CD14-positive monocyte (primary cell): Measurements from ENCODE around the gene SETBP1. TPM values are rescaled to one million over a fixed set of nuclear protein-coding genes. Genes with fewer than 3 reads are reported as not detected.

Experiments
- DNase-seq, 3 donors: peaks; one replicate each; pipeline ENCODE4 v3.0.0-alpha.2; 2011 to 2022
- H2AFZ ChIP-seq: 2 replicates; pipeline ENCODE4 v1.6.0; 2012; ENCODE audit warnings: mild to moderate bottlenecking, low read depth, low read length, inconsistent platforms; ENCODE audit not compliant: insufficient read depth, poor library complexity, severe bottlenecking
- H3K27ac ChIP-seq, 2 donors: 1 replicate in 1 of 2; 2 replicates in 1 of 2; pipeline ENCODE4 v1.5.1; 2012 to 2013; ENCODE audit warnings: low read length in 2 of 2, control low read depth in 1 of 2, inconsistent platforms in 1 of 2, low read depth in 1 of 2, mild to moderate bottlenecking in 1 of 2
- H3K27me3 ChIP-seq, 2 donors: one replicate each; pipeline versions ENCODE4 v1.6.0 to v1.6.1; 2011 to 2013; ENCODE audit warnings: low read length in 2 of 2; ENCODE audit not compliant: control insufficient read depth in 2 of 2, insufficient read depth in 2 of 2
- H3K36me3 ChIP-seq, 2 donors: replicated peaks in 1 of 2; 1 replicate in 1 of 2; 2 replicates in 1 of 2; pipeline versions ENCODE4 v1.5.1 to v1.6.1; 2012 to 2013; ENCODE audit warnings: low read length in 2 of 2, control low read depth in 1 of 2, inconsistent platforms in 1 of 2, mild to moderate bottlenecking in 1 of 2; ENCODE audit not compliant: insufficient read depth in 2 of 2, control insufficient read depth in 1 of 2
- H3K4me1 ChIP-seq, 2 donors: 1 replicate in 1 of 2; 2 replicates in 1 of 2; pipeline versions ENCODE4 v1.5.1 to v1.6.1; 2012 to 2013; ENCODE audit warnings: low read length in 2 of 2, control low read depth in 1 of 2, inconsistent platforms in 1 of 2, mild to moderate bottlenecking in 1 of 2, moderate library complexity in 1 of 2; ENCODE audit not compliant: insufficient read depth in 2 of 2, control insufficient read depth in 1 of 2
- H3K4me2 ChIP-seq: replicated peaks from 2 replicates; pipeline ENCODE3; 2012; ENCODE audit warnings: low read length, moderate library complexity, mild to moderate bottlenecking; ENCODE audit not compliant: poor library complexity, severe bottlenecking; ENCODE audit errors: extremely low read depth
- H3K4me3 ChIP-seq, 3 experiments: fragments of 200-600 bp in 1 of 3; sonication (generic) in 1 of 3; replicated peaks in 1 of 3; 1 replicate in 2 of 3; 2 replicates in 1 of 3; pipeline ENCODE4 v1.5.1; 2011 to 2013; ENCODE audit warnings: low read length in 3 of 3, mild to moderate bottlenecking in 3 of 3, control low read depth in 2 of 3, low read depth in 2 of 3, inconsistent platforms in 1 of 3, moderate library complexity in 1 of 3
- H3K79me2 ChIP-seq: 2 replicates; pipeline ENCODE4 v1.6.0; 2012; ENCODE audit warnings: mild to moderate bottlenecking, control low read depth, inconsistent platforms, low read length, moderate library complexity; ENCODE audit not compliant: insufficient read depth
- H3K9ac ChIP-seq: 2 replicates; pipeline ENCODE4 v1.6.0; 2017; ENCODE audit warnings: low read length, mild to moderate bottlenecking; ENCODE audit not compliant: insufficient read depth, poor library complexity, severe bottlenecking
- H3K9me3 ChIP-seq, 2 donors: replicated peaks in 1 of 2; 1 replicate in 1 of 2; 2 replicates in 1 of 2; pipeline versions ENCODE4 v1.5.1 to v1.6.1; 2012 to 2013; ENCODE audit warnings: low read length in 2 of 2, control low read depth in 1 of 2; ENCODE audit not compliant: control insufficient read depth in 1 of 2, insufficient read depth in 1 of 2
- H4K20me1 ChIP-seq: 2 replicates; pipeline ENCODE4 v1.6.0; 2012; ENCODE audit warnings: mild to moderate bottlenecking, low read length, control low read depth, moderate library complexity; ENCODE audit not compliant: insufficient read depth
- H3K27ac Mint-ChIP-seq, 7 donors: one replicate each; pipeline ENCODE4 v1.8.0; 2020; ENCODE audit warnings: mild to moderate bottlenecking in 7 of 7, mixed read lengths in 7 of 7, moderate library complexity in 6 of 7, inconsistent platforms in 2 of 7
- H3K27me3 Mint-ChIP-seq, 3 donors: one replicate each; pipeline ENCODE4 v1.8.0; 2021 to 2022; ENCODE audit warnings: low read depth in 3 of 3, mild to moderate bottlenecking in 3 of 3, mixed read lengths in 3 of 3, moderate library complexity in 3 of 3, inconsistent platforms in 1 of 3
- H3K36me3 Mint-ChIP-seq, 2 donors: one replicate each; pipeline ENCODE4 v1.8.0; 2020; ENCODE audit warnings: mixed read lengths in 2 of 2, inconsistent platforms in 1 of 2, mild to moderate bottlenecking in 1 of 2
- H3K4me1 Mint-ChIP-seq: one replicate; pipeline ENCODE4 v1.8.0; 2020; ENCODE audit warnings: mild to moderate bottlenecking, mixed read lengths
- H3K4me3 Mint-ChIP-seq, 2 donors: one replicate each; pipeline ENCODE4 v1.8.0; 2020; ENCODE audit warnings: mild to moderate bottlenecking in 2 of 2, mixed read lengths in 2 of 2, moderate library complexity in 1 of 2
- H3K9me3 Mint-ChIP-seq, 7 donors: one replicate each; pipeline ENCODE4 v1.8.0; 2020 to 2022; ENCODE audit warnings: mixed read lengths in 7 of 7, mild to moderate bottlenecking in 6 of 7, moderate library complexity in 6 of 7, inconsistent platforms in 2 of 7
- CTCF ChIP-seq: fragments of 200-600 bp; IDR thresholded peaks from one replicate; pipeline ENCODE4 v1.8.0; 2022; ENCODE audit warnings: antibody characterized with exemption, mild to moderate bottlenecking
- WGBS: methylation state at CpG from one replicate; pipeline ENCODE4 v1.1.5; 2013; ENCODE audit warnings: missing lambda C conversion rate; ENCODE audit not compliant: insufficient coverage; 5-methylcytosine and 5-hydroxymethylcytosine counted together
- intact Hi-C, 2 donors: fragments of 100-400 bp; cut with micrococcal nuclease; formaldehyde crosslinking; loops; one replicate each; pipeline versions ENCODE4 v1.15.0 to v1.15.1; 2023
- polyA plus RNA-seq, 3 donors: library from polyadenylated mRNA; depleted of rRNA in 1 of 3; unstranded in 2 of 3; stranded (reverse) in 1 of 3; fragments of 300-500 nt in 2 of 3; fragments of >200 nt in 1 of 3; fragmentation: Illumina TruSeq in 2 of 3; gene quantifications; 1 replicate in 2 of 3; 2 replicates in 1 of 3; pipeline ENCODE4 v1.2.3, GENCODE V29; 2012 to 2021

Gene SETBP1
- polyA plus RNA-seq, 3 donors, result 0.01 to 1.2 TPM; not detected in 1

- no peaks in the 10 kb centered on the region for H3K79me2 ChIP-seq
- H3K27ac Mint-ChIP-seq, result no peak overlapping the region
- H3K4me3 ChIP-seq, result no peak overlapping the region
- no peak for DNase-seq
- no peaks in the 10 kb centered on the region for H3K36me3 ChIP-seq
- intact Hi-C loops, result no loop called here
- H3K4me1 Mint-ChIP-seq, result no peaks in the 10 kb centered on the region
- 100% methylated on average over 6 of the region's 6 CpGs for WGBS
- no peaks in the 10 kb centered on the region for H3K4me1 ChIP-seq
- no peak overlapping the region for H3K27ac ChIP-seq
- no peak for TF ChIP-seq CTCF
- peaks cover 0 to 2% (median 0%) of the 10 kb centered on the region in 7 donors for H3K9me3 Mint-ChIP-seq
- H3K4me3 Mint-ChIP-seq, result no peak overlapping the region
- no peaks in the 10 kb centered on the region for H3K36me3 Mint-ChIP-seq
- peaks cover 0 to 3% of the 10 kb centered on the region in 2 donors for H3K27me3 ChIP-seq
- H3K9ac ChIP-seq, result no peak overlapping the region
- H3K9me3 ChIP-seq, result no peaks in the 10 kb centered on the region
- H2AFZ ChIP-seq, result no peak overlapping the region
- no peak overlapping the region for H3K4me2 ChIP-seq
- peaks cover 8 to 20% (median 19%) of the 10 kb centered on the region in 3 donors for H3K27me3 Mint-ChIP-seq
- H4K20me1 ChIP-seq, result no peaks in the 10 kb centered on the region
Observed at GRCh38 chr18:44816477-44816876, 135.8 kb downstream of the SETBP1 start.

GRCh38 chr18:44817831-44818473 lies 137.3 kb downstream of the SETBP1 start:
- H3K4me1 ChIP-seq, result no peaks in the 10 kb centered on the region
- H3K27ac ChIP-seq, result no peak overlapping the region
- Mint-ChIP-seq H3K36me3 (no peaks in the 10 kb centered on the region), H3K4me3 (no peak overlapping the region), H3K4me1 (no peaks in the 10 kb centered on the region), H3K27ac (no peak overlapping the region), H3K9me3 (peaks cover 0 to 2% (median 0%) of the 10 kb centered on the region in 7 donors), H3K27me3 (peaks cover 3 to 27% (median 21%) of the 10 kb centered on the region in 3 donors)
- 97% methylated on average over 7 of the region's 10 CpGs for WGBS
- H3K36me3 ChIP-seq, result no peaks in the 10 kb centered on the region
- no peak for TF ChIP-seq CTCF
- no peaks in the 10 kb centered on the region for H3K79me2 ChIP-seq
- H2AFZ ChIP-seq, result no peak overlapping the region
- H3K27me3 ChIP-seq, result peaks cover 0 to 5% of the 10 kb centered on the region in 2 donors
- no peak for DNase-seq
- H3K4me3 ChIP-seq, result no peak overlapping the region
- intact Hi-C loops, result no loop called here
- no peaks in the 10 kb centered on the region for H4K20me1 ChIP-seq
- no peak overlapping the region for H3K9ac ChIP-seq
- no peaks in the 10 kb centered on the region for H3K9me3 ChIP-seq
- H3K4me2 ChIP-seq, result no peak overlapping the region
